PFSK-1 (cell line): ENCODE results near the gene KRT81.

ENCODE experiments used
- POLR2AphosphoS5 ChIP-seq: IDR thresholded peaks from 2 replicates; pipeline ENCODE4 v1.6.1; 2012; ENCODE audit warnings: low read depth, mild to moderate bottlenecking, control low read depth, low read length, moderate library complexity
- REST ChIP-seq, 2 experiments: IDR thresholded peaks; 2 replicates each; pipeline versions ENCODE4 v1.6.1 to v1.8.0; 2011 to 2012; ENCODE audit warnings: low read depth in 2 of 2, low read length in 2 of 2, control low read depth in 1 of 2, inconsistent platforms in 1 of 2, mild to moderate bottlenecking in 1 of 2, moderate library complexity in 1 of 2; ENCODE audit not compliant: insufficient read depth in 1 of 2
- SIN3A ChIP-seq: IDR thresholded peaks from 2 replicates; pipeline ENCODE4 v1.6.1; 2012; ENCODE audit warnings: mild to moderate bottlenecking, low read length, moderate library complexity, borderline replicate concordance; ENCODE audit not compliant: insufficient read depth
- TAF1 ChIP-seq: IDR thresholded peaks from 2 replicates; pipeline ENCODE4 v1.6.1; 2012; ENCODE audit warnings: low read length, control low read depth, borderline replicate concordance; ENCODE audit not compliant: insufficient read depth

GRCh38 chr12:52336641-52337040 lies 45.3 kb upstream of the KRT81 start:
- no peak for TF ChIP-seq TAF1
- TF ChIP-seq REST (IDR thresholded peaks at IDR 0.05; ENCODE audit: insufficient read depth in 1 of 2, low read depth in 2 of 2, low read length in 2 of 2), result no peak
- TF ChIP-seq POLR2AphosphoS5, result no peak
- TF ChIP-seq SIN3A, result no peak
